ENCODE results near the gene NAA80. TPM values are rescaled to one million over a fixed set of nuclear protein-coding genes. Genes with fewer than 3 reads are reported as not detected.

NAA80 gene
- polyA plus RNA-seq, 1 donor from 2014 or later, result 4.6 TPM

- no peak overlapping the region for H3K4me2 ChIP-seq (ENCODE audit: low read length)
- H3K27ac ChIP-seq (ENCODE audit: low read length), result no peak overlapping the region
- H2AFZ ChIP-seq (ENCODE audit: low read depth, low read length), result no peak overlapping the region
- no peaks in the 10 kb centered on the region for H4K20me1 ChIP-seq (ENCODE audit: insufficient read depth)
- no peak overlapping the region for H3K4me3 ChIP-seq (ENCODE audit: low read length)
- H3F3A ChIP-seq (ENCODE audit: insufficient read depth, low read length, poor library complexity, severe bottlenecking), result no peaks in the 10 kb centered on the region
- H3K9ac ChIP-seq (ENCODE audit: low read length), result no peak overlapping the region
- no peaks in the 10 kb centered on the region for H3K9me2 ChIP-seq (ENCODE audit: insufficient read depth, low read length)
- H3K79me2 ChIP-seq (replicated peaks; ENCODE audit: insufficient read depth, low read length), result peaks cover 19% of the 10 kb centered on the region
- peaks cover 33% of the 10 kb centered on the region for H3K27me3 ChIP-seq (ENCODE audit: insufficient read depth, low read depth, low read length)
- no peaks in the 10 kb centered on the region for H3K9me3 ChIP-seq (ENCODE audit: low read length)
- TF ChIP-seq MXI1 (conservative IDR thresholded peaks at IDR 0.05; ENCODE audit: poor library complexity, severe bottlenecking) (no peak), POLR2AphosphoS5 (IDR thresholded peaks at IDR 0.05) (no peak), EZH2 (IDR thresholded peaks at IDR 0.05; ENCODE audit: borderline replicate concordance, insufficient read depth, low read length, poor library complexity, severe bottlenecking) (no peak), TAF1 (IDR thresholded peaks at IDR 0.05; ENCODE audit: low read depth) (no peak), CTCF (IDR thresholded peaks at IDR 0.05; ENCODE audit: poor library complexity, severe bottlenecking) (no peak), SMC3 (conservative IDR thresholded peaks at IDR 0.05; ENCODE audit: poor library complexity) (no peak), EP300 (conservative IDR thresholded peaks at IDR 0.05; ENCODE audit: poor library complexity, severe bottlenecking) (no peak), RAD21 (conservative IDR thresholded peaks at IDR 0.05) (no peak), REST (IDR thresholded peaks at IDR 0.05; ENCODE audit: borderline replicate concordance) (no peak)
- H3K36me3 ChIP-seq (ENCODE audit: insufficient read depth, low read length), result no peaks in the 10 kb centered on the region
These were observed 40.4 kb upstream of the NAA80 start for GRCh38 chr3:50339485-50340146.

GRCh38 chr3:50338965-50339364, 39.8 kb upstream of the NAA80 start:
- H4K20me1 ChIP-seq (ENCODE audit: insufficient read depth), result no peaks in the 10 kb centered on the region
- no peaks in the 10 kb centered on the region for H3K9me2 ChIP-seq (ENCODE audit: insufficient read depth, low read length)
- no peak overlapping the region for H3K9ac ChIP-seq (ENCODE audit: low read length)
- H2AFZ ChIP-seq (ENCODE audit: low read depth, low read length), result no peak overlapping the region
- H3K4me3 ChIP-seq (ENCODE audit: low read length), result no peak overlapping the region
- no peak for TF ChIP-seq REST (IDR thresholded peaks at IDR 0.05; ENCODE audit: borderline replicate concordance)
- no peak for TF ChIP-seq RAD21 (conservative IDR thresholded peaks at IDR 0.05)
- no peak for TF ChIP-seq EP300 (conservative IDR thresholded peaks at IDR 0.05; ENCODE audit: poor library complexity, severe bottlenecking)
- no peak for TF ChIP-seq POLR2AphosphoS5 (IDR thresholded peaks at IDR 0.05)
- TF ChIP-seq SMC3 (conservative IDR thresholded peaks at IDR 0.05; ENCODE audit: poor library complexity), result no peak
- no peak for TF ChIP-seq CTCF (IDR thresholded peaks at IDR 0.05; ENCODE audit: poor library complexity, severe bottlenecking)
- no peak for TF ChIP-seq EZH2 (IDR thresholded peaks at IDR 0.05; ENCODE audit: borderline replicate concordance, insufficient read depth, low read length, poor library complexity, severe bottlenecking)
- no peak for TF ChIP-seq MXI1 (conservative IDR thresholded peaks at IDR 0.05; ENCODE audit: poor library complexity, severe bottlenecking)
- TF ChIP-seq TAF1 (IDR thresholded peaks at IDR 0.05; ENCODE audit: low read depth), result no peak
- H3K9me3 ChIP-seq (ENCODE audit: low read length), result no peaks in the 10 kb centered on the region
- no peaks in the 10 kb centered on the region for H3F3A ChIP-seq (ENCODE audit: insufficient read depth, low read length, poor library complexity, severe bottlenecking)
- H3K4me2 ChIP-seq (ENCODE audit: low read length), result no peak overlapping the region
- H3K27ac ChIP-seq (ENCODE audit: low read length), result no peak overlapping the region
- H3K36me3 ChIP-seq (ENCODE audit: insufficient read depth, low read length), result no peaks in the 10 kb centered on the region
- H3K27me3 ChIP-seq (ENCODE audit: insufficient read depth, low read depth, low read length), result peaks cover 32% of the 10 kb centered on the region
- peaks cover 24% of the 10 kb centered on the region for H3K79me2 ChIP-seq (replicated peaks; ENCODE audit: insufficient read depth, low read length)

Measured in neural cell (in vitro differentiated cells).